A549 (cell line): ENCODE measurements around the gene PDILT.
"Not testable (repeated sequence)": the region's sequence is repeated elsewhere in the genome, so short reads cannot be mapped to it uniquely, and the experiment has no call there.

Source experiments
- CBX8 ChIP-seq: fragments of 200-600 bp; sonication (generic); IDR thresholded peaks from 2 replicates; pipeline ENCODE4 v1.6.1; 2016
- EHMT2 ChIP-seq: fragments of 200-600 bp; sonication (generic); IDR thresholded peaks from 2 replicates; pipeline ENCODE4 v1.6.1; 2016; ENCODE audit warnings: antibody characterized with exemption, low read depth, mild to moderate bottlenecking, moderate library complexity
- FOSL2 ChIP-seq, 2 experiments: fragments of 450-650 bp in 1 of 2; fragments of >200 bp in 1 of 2; sonication (Bioruptor Twin) in 1 of 2; formaldehyde crosslinking; IDR thresholded peaks; 2 replicates each; pipeline versions ENCODE4 v1.5.0 to v1.6.1; 2016 to 2020; ENCODE audit warnings: mild to moderate bottlenecking in 1 of 2, moderate library complexity in 1 of 2
- KDM1A ChIP-seq: fragments of 200-600 bp; sonication (generic); IDR thresholded peaks from 2 replicates; pipeline ENCODE4 v1.6.1; 2016; ENCODE audit warnings: low read depth, mild to moderate bottlenecking
- TF ChIP-seq, protein P1 (sequence below): fragments of >200 bp; sonication (Bioruptor Twin); formaldehyde crosslinking; IDR thresholded peaks from 2 replicates; pipeline ENCODE4 v1.6.1; 2016
- TF ChIP-seq, protein P2 (sequence below): fragments of >200 bp; sonication (Bioruptor Twin); formaldehyde crosslinking; IDR thresholded peaks from 3 replicates; pipeline ENCODE4 v1.5.1; 2016
- TF ChIP-seq, protein P3 (sequence below): fragments of 250-450 bp; sonication (Bioruptor Pico); IDR thresholded peaks from 2 replicates; pipeline ENCODE4 v1.5.0; 2021; ENCODE audit warnings: mild to moderate bottlenecking, moderate library complexity, borderline replicate concordance

GRCh38 chr16:20312536-20313095 is 91.9 kb downstream of the PDILT start:
- TF ChIP-seq, protein P1, sequence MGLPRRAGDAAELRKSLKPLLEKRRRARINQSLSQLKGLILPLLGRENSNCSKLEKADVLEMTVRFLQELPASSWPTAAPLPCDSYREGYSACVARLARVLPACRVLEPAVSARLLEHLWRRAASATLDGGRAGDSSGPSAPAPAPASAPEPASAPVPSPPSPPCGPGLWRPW = not testable (repeated sequence)
- not testable (repeated sequence) for TF ChIP-seq EHMT2; KDM1A; FOSL2 (IDR thresholded peaks at IDR 0.05); FOSL2 (CRISPR knock-in tag; IDR thresholded peaks at IDR 0.05); CBX8
- TF ChIP-seq, protein P2, sequence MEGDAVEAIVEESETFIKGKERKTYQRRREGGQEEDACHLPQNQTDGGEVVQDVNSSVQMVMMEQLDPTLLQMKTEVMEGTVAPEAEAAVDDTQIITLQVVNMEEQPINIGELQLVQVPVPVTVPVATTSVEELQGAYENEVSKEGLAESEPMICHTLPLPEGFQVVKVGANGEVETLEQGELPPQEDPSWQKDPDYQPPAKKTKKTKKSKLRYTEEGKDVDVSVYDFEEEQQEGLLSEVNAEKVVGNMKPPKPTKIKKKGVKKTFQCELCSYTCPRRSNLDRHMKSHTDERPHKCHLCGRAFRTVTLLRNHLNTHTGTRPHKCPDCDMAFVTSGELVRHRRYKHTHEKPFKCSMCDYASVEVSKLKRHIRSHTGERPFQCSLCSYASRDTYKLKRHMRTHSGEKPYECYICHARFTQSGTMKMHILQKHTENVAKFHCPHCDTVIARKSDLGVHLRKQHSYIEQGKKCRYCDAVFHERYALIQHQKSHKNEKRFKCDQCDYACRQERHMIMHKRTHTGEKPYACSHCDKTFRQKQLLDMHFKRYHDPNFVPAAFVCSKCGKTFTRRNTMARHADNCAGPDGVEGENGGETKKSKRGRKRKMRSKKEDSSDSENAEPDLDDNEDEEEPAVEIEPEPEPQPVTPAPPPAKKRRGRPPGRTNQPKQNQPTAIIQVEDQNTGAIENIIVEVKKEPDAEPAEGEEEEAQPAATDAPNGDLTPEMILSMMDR = not testable (repeated sequence)
- TF ChIP-seq, protein P3, sequence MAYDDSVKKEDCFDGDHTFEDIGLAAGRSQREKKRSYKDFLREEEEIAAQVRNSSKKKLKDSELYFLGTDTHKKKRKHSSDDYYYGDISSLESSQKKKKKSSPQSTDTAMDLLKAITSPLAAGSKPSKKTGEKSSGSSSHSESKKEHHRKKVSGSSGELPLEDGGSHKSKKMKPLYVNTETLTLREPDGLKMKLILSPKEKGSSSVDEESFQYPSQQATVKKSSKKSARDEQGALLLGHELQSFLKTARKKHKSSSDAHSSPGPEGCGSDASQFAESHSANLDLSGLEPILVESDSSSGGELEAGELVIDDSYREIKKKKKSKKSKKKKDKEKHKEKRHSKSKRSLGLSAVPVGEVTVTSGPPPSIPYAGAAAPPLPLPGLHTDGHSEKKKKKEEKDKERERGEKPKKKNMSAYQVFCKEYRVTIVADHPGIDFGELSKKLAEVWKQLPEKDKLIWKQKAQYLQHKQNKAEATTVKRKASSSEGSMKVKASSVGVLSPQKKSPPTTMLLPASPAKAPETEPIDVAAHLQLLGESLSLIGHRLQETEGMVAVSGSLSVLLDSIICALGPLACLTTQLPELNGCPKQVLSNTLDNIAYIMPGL (CRISPR knock-in tag) = not testable (repeated sequence)
